SH-SY5Y (cell line): ENCODE results near the gene ZNF682.

Experiments used
- GATA2 ChIP-seq: IDR thresholded peaks from 2 replicates; pipeline ENCODE4 v1.6.1; 2011; ENCODE audit warnings: mild to moderate bottlenecking, low read depth, low read length
- GATA3 ChIP-seq: IDR thresholded peaks from 2 replicates; pipeline ENCODE4 v1.6.1; 2011; ENCODE audit warnings: low read depth, mild to moderate bottlenecking, low read length, moderate library complexity

GRCh38 chr19:20072936-20073335 lies 33.6 kb upstream of the ZNF682 start:
- TF ChIP-seq GATA3: no peak
- no peak for TF ChIP-seq GATA2
